ENCODE data around the gene AVPI1. TPM values are rescaled to one million over a fixed set of nuclear protein-coding genes. Genes with fewer than 3 reads are reported as not detected.

The AVPI1 gene
- total RNA-seq: 1 to 10 TPM; 1.6 to 2.5 (median 1.8) TPM

DNA sequence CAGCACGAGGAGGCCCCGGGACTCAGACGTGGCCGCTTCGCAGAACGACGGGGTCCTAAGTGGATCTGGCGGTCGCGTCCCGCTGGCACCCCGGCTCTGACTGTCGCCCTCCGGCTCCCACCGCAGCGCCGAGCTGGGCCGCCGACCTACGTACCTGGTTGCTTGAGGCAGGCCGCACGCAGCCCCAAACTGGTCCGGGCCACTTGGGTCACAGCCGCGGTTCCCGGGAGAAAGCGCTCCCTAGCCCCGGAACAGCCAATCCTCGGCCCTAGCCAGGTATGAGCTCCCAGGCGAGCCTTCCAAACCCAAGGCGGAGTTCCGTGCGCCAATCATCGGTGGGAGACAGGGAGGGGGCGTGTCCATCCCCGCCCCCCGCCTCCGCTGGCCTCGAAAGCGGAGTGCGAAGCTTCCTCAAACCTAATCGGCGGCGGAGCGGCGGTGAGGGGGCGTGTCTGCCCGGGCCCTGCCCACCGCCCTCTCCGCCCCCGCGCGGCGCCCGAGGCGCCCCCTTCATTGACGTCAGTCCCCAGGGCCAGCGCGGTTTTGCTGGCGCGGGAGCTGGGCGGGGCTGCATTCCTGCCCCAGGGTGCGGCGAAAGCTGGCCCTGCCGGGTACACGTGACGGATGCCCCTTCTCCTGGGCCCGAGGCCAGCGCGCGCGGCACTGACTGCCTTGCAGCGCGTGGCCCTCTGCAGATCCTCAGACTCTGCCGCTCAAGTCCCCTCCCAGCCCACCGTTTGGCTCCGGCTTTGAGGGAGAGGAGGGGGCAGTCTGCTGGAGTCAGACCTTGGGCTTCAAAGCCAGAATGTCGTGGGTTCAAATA, at the start of gene AVPI1:
Gene AVPI1, minus strand, starts transcription at position 280 of the 823 bp plus-strand sequence. CDS start 7,336 bp downstream, outside the sequence.
- ATAC-seq (peak; percentile 92 to 95), DNase-seq (peak; percentile 97)
- H3K36me3 Mint-ChIP-seq (ENCODE audit: insufficient read depth): no peaks in the 10 kb centered on the region
- H3K4me3 Mint-ChIP-seq: peak within 1 kb of the TSS; percentile 80
- H3K27me3 Mint-ChIP-seq (ENCODE audit: low read depth): no peaks in the 10 kb centered on the region
- H3K9me3 Mint-ChIP-seq: no peaks in the 10 kb centered on the region
- H3K4me1 Mint-ChIP-seq (ENCODE audit: low read depth): peaks cover 9% of the 10 kb centered on the region

DNA sequence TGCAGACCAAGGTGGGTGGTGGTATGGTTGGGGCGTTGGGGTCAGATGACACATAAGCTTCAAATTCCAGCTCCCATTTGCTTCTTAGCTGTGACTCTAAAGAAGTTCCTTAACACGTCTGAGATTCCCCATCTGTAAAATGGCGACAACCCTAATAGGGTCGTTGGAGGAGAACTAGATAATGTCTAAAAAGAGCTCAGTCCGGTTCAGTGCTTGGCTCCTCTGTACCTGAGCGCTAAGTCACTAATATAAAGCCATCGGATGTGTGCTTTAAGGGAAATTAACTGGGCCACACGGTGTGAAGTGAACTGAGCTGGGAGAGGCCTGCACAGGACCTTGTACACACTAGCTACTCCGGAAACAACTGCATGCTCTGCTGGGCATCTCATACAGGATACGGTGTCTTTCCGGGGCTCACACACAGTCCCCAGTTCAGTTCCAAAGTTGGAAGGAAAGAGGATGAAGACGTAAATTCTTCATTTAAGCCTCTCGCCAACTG, 49.4 kb upstream of the AVPI1 start:
- no peaks in the 10 kb centered on the region for H3K9me3 Mint-ChIP-seq
- no peaks in the 10 kb centered on the region for H3K27me3 Mint-ChIP-seq (ENCODE audit: low read depth)
- H3K4me1 Mint-ChIP-seq (ENCODE audit: low read depth): peaks cover 47% of the 10 kb centered on the region
- peaks cover 21% of the 10 kb centered on the region for H3K36me3 Mint-ChIP-seq (ENCODE audit: insufficient read depth)
- ATAC-seq (peak; percentile 17 to 23), DNase-seq (no peak)
- H3K4me3 Mint-ChIP-seq: peak overlapping the region; percentile 95

- H3K36me3 Mint-ChIP-seq (ENCODE audit: insufficient read depth): peaks cover 4% of the 10 kb centered on the region
- no peak overlapping the region for H3K4me3 Mint-ChIP-seq
- no peaks in the 10 kb centered on the region for H3K27me3 Mint-ChIP-seq (ENCODE audit: low read depth)
- ATAC-seq (no peak), DNase-seq (no peak)
- H3K4me1 Mint-ChIP-seq (ENCODE audit: low read depth): peaks cover 27% of the 10 kb centered on the region
- no peaks in the 10 kb centered on the region for H3K9me3 Mint-ChIP-seq
Measured at GRCh38 chr10:97734021-97734420, 47.0 kb upstream of the AVPI1 start.

- no peak for DNase-seq
- Mint-ChIP-seq H3K4me3 (no peak overlapping the region), H3K36me3 (ENCODE audit: insufficient read depth) (peaks cover 4% of the 10 kb centered on the region), H3K27me3 (ENCODE audit: low read depth) (no peaks in the 10 kb centered on the region), H3K9me3 (no peaks in the 10 kb centered on the region), H3K4me1 (ENCODE audit: low read depth) (peaks cover 22% of the 10 kb centered on the region)
- ATAC-seq: no peak
Measured at GRCh38 chr10:97733256-97733655, 46.2 kb upstream of the AVPI1 start.

GRCh38 chr10:97732052-97732359, 45.0 kb upstream of the AVPI1 start:
- ATAC-seq: no peak
- H3K9me3 Mint-ChIP-seq: no peaks in the 10 kb centered on the region
- no peaks in the 10 kb centered on the region for H3K27me3 Mint-ChIP-seq (ENCODE audit: low read depth)
- no peaks in the 10 kb centered on the region for H3K36me3 Mint-ChIP-seq (ENCODE audit: insufficient read depth)
- peaks cover 13% of the 10 kb centered on the region for H3K4me1 Mint-ChIP-seq (ENCODE audit: low read depth)
- H3K4me3 Mint-ChIP-seq: no peak overlapping the region
- no peak for DNase-seq

- H3K4me3 Mint-ChIP-seq: no peak overlapping the region
- H3K36me3 Mint-ChIP-seq (ENCODE audit: insufficient read depth): no peaks in the 10 kb centered on the region
- no peaks in the 10 kb centered on the region for H3K9me3 Mint-ChIP-seq
- peaks cover 8% of the 10 kb centered on the region for H3K4me1 Mint-ChIP-seq (ENCODE audit: low read depth)
- ATAC-seq (peak in 1 of 2 donors; percentile 53), DNase-seq (peak; percentile 52)
- H3K27me3 Mint-ChIP-seq (ENCODE audit: low read depth): peaks cover 3% of the 10 kb centered on the region
Measured at GRCh38 chr10:97731346-97732051, 44.5 kb upstream of the AVPI1 start.

- no peaks in the 10 kb centered on the region for H3K36me3 Mint-ChIP-seq (ENCODE audit: insufficient read depth)
- ATAC-seq: no peak
- peaks cover 11% of the 10 kb centered on the region for H3K27me3 Mint-ChIP-seq (ENCODE audit: low read depth)
- DNase-seq: no peak
- no peaks in the 10 kb centered on the region for H3K4me1 Mint-ChIP-seq (ENCODE audit: low read depth)
- no peaks in the 10 kb centered on the region for H3K9me3 Mint-ChIP-seq
- H3K4me3 Mint-ChIP-seq: no peak overlapping the region
Measured at GRCh38 chr10:97729014-97729413, 42.0 kb upstream of the AVPI1 start.

- peak in 1 of 2 donors; percentile 52 for ATAC-seq
- H3K36me3 Mint-ChIP-seq (ENCODE audit: insufficient read depth): no peaks in the 10 kb centered on the region
- no peaks in the 10 kb centered on the region for H3K4me1 Mint-ChIP-seq (ENCODE audit: low read depth)
- no peak overlapping the region for H3K4me3 Mint-ChIP-seq
- DNase-seq: no peak
- no peaks in the 10 kb centered on the region for H3K9me3 Mint-ChIP-seq
- peaks cover 11% of the 10 kb centered on the region for H3K27me3 Mint-ChIP-seq (ENCODE audit: low read depth)
Measured at GRCh38 chr10:97726636-97727178, 39.7 kb upstream of the AVPI1 start.

- no peak for DNase-seq
- Mint-ChIP-seq H3K9me3 (no peaks in the 10 kb centered on the region), H3K4me3 (no peak overlapping the region), H3K4me1 (ENCODE audit: low read depth) (no peaks in the 10 kb centered on the region), H3K36me3 (ENCODE audit: insufficient read depth) (no peaks in the 10 kb centered on the region), H3K27me3 (ENCODE audit: low read depth) (peaks cover 11% of the 10 kb centered on the region)
- ATAC-seq: no peak
Measured at GRCh38 chr10:97724341-97724941, 37.4 kb upstream of the AVPI1 start.

- no peak for ATAC-seq
Measured at GRCh38 chr10:97723001-97723400, 36.0 kb upstream of the AVPI1 start.

DNA sequence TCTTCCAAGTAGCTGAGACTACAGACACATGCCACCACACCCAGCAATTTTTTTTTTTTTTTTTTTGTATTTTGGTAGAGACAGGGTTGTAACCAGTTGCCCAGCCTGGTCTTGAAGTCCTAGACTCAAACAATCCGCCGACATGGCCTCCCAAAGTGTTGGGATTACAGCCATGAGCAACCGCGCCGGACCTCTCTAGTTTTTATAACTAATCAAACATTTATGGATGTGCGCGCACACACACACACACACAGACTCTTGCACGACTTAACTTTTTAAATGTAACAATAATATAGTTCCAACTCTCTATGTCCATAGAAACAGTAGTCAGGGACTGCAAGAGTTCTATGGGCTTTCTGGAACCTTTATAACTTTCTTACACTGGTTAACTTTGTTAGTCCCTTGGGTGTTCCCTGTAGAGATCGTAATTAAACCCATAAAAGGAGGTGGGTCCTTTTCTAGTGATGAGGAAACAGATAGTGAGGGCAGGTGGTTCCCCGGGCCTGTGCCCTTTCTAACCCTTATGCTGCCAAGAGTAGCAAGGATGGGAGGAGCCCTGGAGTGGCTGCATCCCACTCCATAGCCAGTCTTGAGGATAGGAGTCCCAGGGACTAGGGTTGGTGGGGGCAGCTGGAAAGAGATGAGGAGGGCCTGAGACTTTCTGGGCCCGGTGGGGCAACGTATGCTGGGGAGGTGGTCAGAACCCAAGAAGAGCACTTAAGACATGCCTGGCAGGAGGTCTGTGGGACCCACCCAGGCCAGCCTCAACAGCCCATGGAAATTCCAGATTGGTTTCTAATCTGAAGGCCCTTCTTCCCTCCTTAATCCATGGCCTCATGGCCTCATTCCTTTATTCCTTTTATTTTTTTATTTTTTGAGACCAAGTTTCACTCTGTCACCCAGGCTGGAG, 35.1 kb upstream of the AVPI1 start:
- Mint-ChIP-seq H3K4me1 (ENCODE audit: low read depth) (no peaks in the 10 kb centered on the region), H3K36me3 (ENCODE audit: insufficient read depth) (no peaks in the 10 kb centered on the region), H3K27me3 (ENCODE audit: low read depth) (peaks cover 11% of the 10 kb centered on the region), H3K4me3 (no peak overlapping the region), H3K9me3 (no peaks in the 10 kb centered on the region)
- ATAC-seq (no peak), DNase-seq (no peak)

More at GRCh38 chr10:97723001-97723400, 36.0 kb upstream of the AVPI1 start:
- Mint-ChIP-seq H3K4me3 (no peak overlapping the region), H3K4me1 (ENCODE audit: low read depth) (no peaks in the 10 kb centered on the region), H3K9me3 (no peaks in the 10 kb centered on the region), H3K27me3 (ENCODE audit: low read depth) (peaks cover 11% of the 10 kb centered on the region), H3K36me3 (ENCODE audit: insufficient read depth) (no peaks in the 10 kb centered on the region)
- DNase-seq: no peak

- H3K36me3 Mint-ChIP-seq (ENCODE audit: insufficient read depth): no peaks in the 10 kb centered on the region
- no peaks in the 10 kb centered on the region for H3K9me3 Mint-ChIP-seq
- peaks cover 4% of the 10 kb centered on the region for H3K27me3 Mint-ChIP-seq (ENCODE audit: low read depth)
- no peaks in the 10 kb centered on the region for H3K4me1 Mint-ChIP-seq (ENCODE audit: low read depth)
- ATAC-seq (no peak), DNase-seq (no peak)
- H3K4me3 Mint-ChIP-seq: no peak overlapping the region
Measured at GRCh38 chr10:97719602-97720001, 32.6 kb upstream of the AVPI1 start.

- ATAC-seq (no peak), DNase-seq (no peak)
- H3K4me3 Mint-ChIP-seq: no peak overlapping the region
- peaks cover 3% of the 10 kb centered on the region for H3K4me1 Mint-ChIP-seq (ENCODE audit: low read depth)
- no peaks in the 10 kb centered on the region for H3K9me3 Mint-ChIP-seq
- no peaks in the 10 kb centered on the region for H3K27me3 Mint-ChIP-seq (ENCODE audit: low read depth)
- H3K36me3 Mint-ChIP-seq (ENCODE audit: insufficient read depth): no peaks in the 10 kb centered on the region
Measured at GRCh38 chr10:97718659-97719142, 31.7 kb upstream of the AVPI1 start.

Measured in activated T-cell treated with anti-CD3 and anti-CD28 coated beads, Interleukin-2, amount 50 U/mL, for 4 hours (primary cell).